HepG2 (cell line): ENCODE data around the gene P2RX2. TPM values are rescaled to one million over a fixed set of nuclear protein-coding genes. Genes with fewer than 3 reads are reported as not detected.
A peak's percentile ranks its signal among the peaks of the same experiment; 100 is the strongest.

Source experiments
- GABPB1 ChIP-seq: IDR thresholded peaks from 2 replicates; pipeline ENCODE4 v1.6.1; 2016; ENCODE audit warnings: mild to moderate bottlenecking, missing genetic modification reagents, moderate library complexity, missing compliant biosample characterization
- GRHL1 ChIP-seq: sonication (generic); formaldehyde crosslinking; conservative IDR thresholded peaks from 2 replicates; pipeline ENCODE4 v1.8.0; 2022; ENCODE audit warnings: missing genetic modification reagents
- HOMEZ ChIP-seq: IDR thresholded peaks from 2 replicates; pipeline ENCODE4 v1.6.1; 2016; ENCODE audit warnings: low read depth
- KDM3A ChIP-seq: IDR thresholded peaks from 2 replicates; pipeline ENCODE4 v1.6.1; 2018; ENCODE audit warnings: low read depth, missing compliant biosample characterization
- NFKB2 ChIP-seq: sonication (generic); formaldehyde crosslinking; IDR thresholded peaks from 2 replicates; pipeline ENCODE4 v1.4.0; 2020; ENCODE audit warnings: missing genetic modification reagents, borderline replicate concordance
- ZFAT ChIP-seq: sonication (generic); formaldehyde crosslinking; conservative IDR thresholded peaks from 2 replicates; pipeline ENCODE4 v1.8.1; 2023; ENCODE audit warnings: missing genetic modification reagents, inconsistent platforms
- ZFY ChIP-seq: sonication (generic); formaldehyde crosslinking; IDR thresholded peaks from 2 replicates; pipeline ENCODE4 v1.4.0; 2020; ENCODE audit warnings: missing genetic modification reagents
- ZNF232 ChIP-seq: sonication (generic); formaldehyde crosslinking; IDR thresholded peaks from 2 replicates; pipeline ENCODE4 v1.4.0; 2020; ENCODE audit warnings: missing genetic modification reagents, borderline replicate concordance
- ZNF709 ChIP-seq: sonication (generic); formaldehyde crosslinking; IDR thresholded peaks from 2 replicates; pipeline ENCODE4 v1.5.0; 2020; ENCODE audit warnings: mild to moderate bottlenecking, missing genetic modification reagents
- polyA plus RNA-seq, 8 experiments: library from polyadenylated mRNA; depleted of rRNA in 3 of 8; stranded (reverse) in 7 of 8; unstranded in 1 of 8; fragments of >200 nt; fragmentation: Illumina TruSeq in 4 of 8; extraction: Trizol in 4 of 8; gene quantifications; 2 replicates each; pipeline versions ENCODE4 v1.2.1 to v1.2.3, GENCODE V29; 2011 to 2016; ENCODE audit warnings: low read depth in 4 of 8, missing spikeins in 1 of 8, mixed read lengths in 1 of 8; ENCODE audit not compliant: insufficient read depth in 1 of 8
- total RNA-seq, 5 experiments: library from RNA; depleted of rRNA; stranded (reverse); fragments of >200 nt; fragmentation: Illumina TruSeq; extraction: Trizol; gene quantifications; 2 replicates each; pipeline ENCODE4 v1.2.3, GENCODE V29; 2016; ENCODE audit warnings: low read depth in 1 of 5

P2RX2 gene
- total and polyA plus RNA-seq, 2 of the 13 experiments (the other 11 are each of a cell fraction or from before 2014, with no cell fraction given): not detected

- TF ChIP-seq GRHL1 (CRISPR knock-in tag) (no peak), KDM3A (CRISPR knock-in tag) (no peak), GABPB1 (CRISPR knock-in tag) (peak; percentile 25; the same call in 1 of the 2 replicates), ZNF232 (CRISPR knock-in tag) (0 out of 2 replicates have a peak, but pooled peaks have one; percentile 45), HOMEZ (CRISPR knock-in tag) (no peak), ZFY (CRISPR knock-in tag) (0 out of 2 replicates have a peak, but pooled peaks have one; percentile 24), ZFAT (CRISPR knock-in tag) (no peak), NFKB2 (CRISPR knock-in tag) (0 out of 2 replicates have a peak, but pooled peaks have one; percentile 36), ZNF709 (CRISPR knock-in tag) (peak; percentile 31; the same call in 1 of the 2 replicates)
These were observed 15.9 kb upstream of the P2RX2 start (continued) for GRCh38 chr12:132602572-132603239.
